ENCODE measurements around the gene CCDC102A.

DNA sequence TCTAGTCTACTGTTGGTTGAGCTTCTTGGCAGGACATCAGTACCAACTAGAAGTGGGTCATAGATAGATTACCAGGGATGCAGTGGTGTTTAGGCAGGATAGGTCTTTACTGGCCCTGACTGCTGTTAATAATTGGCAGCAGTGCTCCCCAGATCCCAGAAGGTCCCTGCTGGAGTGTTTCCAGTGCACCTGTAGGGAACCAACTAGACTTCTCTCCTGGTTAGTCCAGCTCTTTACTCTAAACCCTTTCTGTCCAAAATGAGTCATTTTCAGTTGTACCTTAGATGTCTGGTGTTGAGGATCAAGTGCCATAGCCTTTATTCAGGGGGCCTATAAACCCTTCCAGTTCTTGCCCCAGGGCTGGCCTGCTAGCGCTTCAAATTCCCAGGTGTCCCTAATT is 65.2 kb downstream of the CCDC102A start:
- TF ChIP-seq, protein P1, sequence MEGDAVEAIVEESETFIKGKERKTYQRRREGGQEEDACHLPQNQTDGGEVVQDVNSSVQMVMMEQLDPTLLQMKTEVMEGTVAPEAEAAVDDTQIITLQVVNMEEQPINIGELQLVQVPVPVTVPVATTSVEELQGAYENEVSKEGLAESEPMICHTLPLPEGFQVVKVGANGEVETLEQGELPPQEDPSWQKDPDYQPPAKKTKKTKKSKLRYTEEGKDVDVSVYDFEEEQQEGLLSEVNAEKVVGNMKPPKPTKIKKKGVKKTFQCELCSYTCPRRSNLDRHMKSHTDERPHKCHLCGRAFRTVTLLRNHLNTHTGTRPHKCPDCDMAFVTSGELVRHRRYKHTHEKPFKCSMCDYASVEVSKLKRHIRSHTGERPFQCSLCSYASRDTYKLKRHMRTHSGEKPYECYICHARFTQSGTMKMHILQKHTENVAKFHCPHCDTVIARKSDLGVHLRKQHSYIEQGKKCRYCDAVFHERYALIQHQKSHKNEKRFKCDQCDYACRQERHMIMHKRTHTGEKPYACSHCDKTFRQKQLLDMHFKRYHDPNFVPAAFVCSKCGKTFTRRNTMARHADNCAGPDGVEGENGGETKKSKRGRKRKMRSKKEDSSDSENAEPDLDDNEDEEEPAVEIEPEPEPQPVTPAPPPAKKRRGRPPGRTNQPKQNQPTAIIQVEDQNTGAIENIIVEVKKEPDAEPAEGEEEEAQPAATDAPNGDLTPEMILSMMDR (IDR thresholded peaks at IDR 0.05): no peak
- no peak for TF ChIP-seq POLR2A (IDR thresholded peaks at IDR 0.05)

Measured in thyroid gland (tissue), 4 donors.